ENCODE data around the gene DGKB.

- TF ChIP-seq CTCF (conservative IDR thresholded peaks at IDR 0.05; ENCODE audit: low read depth, low read length) (no peak), EZH2 (IDR thresholded peaks at IDR 0.05; ENCODE audit: borderline replicate concordance, low read depth, low read length, poor library complexity, severe bottlenecking) (no peak)
Measured at GRCh38 chr7:14902589-14903067, at the start of gene DGKB.
